ENCODE results near the gene GFRA1.

GRCh38 chr10:116304923-116305322 lies 31.9 kb upstream of the GFRA1 start:
- TF ChIP-seq CTCF (IDR thresholded peaks at IDR 0.05 in 8 of 11, conservative IDR thresholded peaks at IDR 0.05 in 3 of 11), result no peak
- no peak for TF ChIP-seq POLR2A (IDR thresholded peaks at IDR 0.05)

Measured in spleen (tissue), 7 donors.